ENCODE measurements around the gene GPM6B. TPM values are rescaled to one million over a fixed set of nuclear protein-coding genes. Genes with fewer than 3 reads are reported as not detected.
A peak's percentile ranks its signal among the peaks of the same experiment; 100 is the strongest.

GPM6B gene
- total RNA-seq, 6 donors from 2014 or later: 5.2 to 29.6 (median 21.8) TPM

GRCh38 chrX:13791145-13791544 is 25.7 kb downstream of the GPM6B start:
- 96% methylated on average over 2 of the region's 2 CpGs for WGBS, 2 donors
- ATAC-seq (ENCODE audit: low FRiP score in 2 of 2) (no peak), DNase-seq (no peak)
- no peaks in the 10 kb centered on the region for H3K27me3 ChIP-seq
- H3K4me3 ChIP-seq: no peak overlapping the region
- H3K27ac ChIP-seq: peak overlapping the region in 2 of 4 donors; percentile 54 to 57
- no peaks in the 10 kb centered on the region for H3K9me3 ChIP-seq
- TF ChIP-seq POLR2AphosphoS5 (IDR thresholded peaks at IDR 0.05): no peak
- no peak for TF ChIP-seq EP300 (IDR thresholded peaks at IDR 0.05)
- TF ChIP-seq CTCF (IDR thresholded peaks at IDR 0.05): no peak
- no peak for TF ChIP-seq POLR2A (IDR thresholded peaks at IDR 0.05)
- H3K4me1 ChIP-seq: no peaks in the 10 kb centered on the region
- no peaks in the 10 kb centered on the region for H3K36me3 ChIP-seq

- H3K4me3 ChIP-seq: no peak overlapping the region
- ATAC-seq (ENCODE audit: low FRiP score in 2 of 2): no peak
- H3K9me3 ChIP-seq: no peaks in the 10 kb centered on the region
- WGBS, 2 donors: 67 to 70% methylated on average over 3 to 6 of the region's 6 CpGs
- H3K27me3 ChIP-seq: no peaks in the 10 kb centered on the region
- TF ChIP-seq POLR2A (IDR thresholded peaks at IDR 0.05) (no peak), POLR2AphosphoS5 (IDR thresholded peaks at IDR 0.05) (no peak), CTCF (IDR thresholded peaks at IDR 0.05) (no peak), EP300 (IDR thresholded peaks at IDR 0.05) (no peak)
- no peak for DNase-seq
- no peaks in the 10 kb centered on the region for H3K4me1 ChIP-seq
- no peaks in the 10 kb centered on the region for H3K36me3 ChIP-seq
- peak overlapping the region in 2 of 4 donors; percentile 54 to 57 for H3K27ac ChIP-seq
Observed at GRCh38 chrX:13790206-13791131, 26.4 kb downstream of the GPM6B start.

- no peaks in the 10 kb centered on the region for H3K9me3 ChIP-seq
- TF ChIP-seq CTCF (IDR thresholded peaks at IDR 0.05) (no peak), POLR2AphosphoS5 (IDR thresholded peaks at IDR 0.05) (no peak), POLR2A (IDR thresholded peaks at IDR 0.05) (no peak), EP300 (IDR thresholded peaks at IDR 0.05) (no peak)
- no peaks in the 10 kb centered on the region for H3K27me3 ChIP-seq
- DNase-seq (no peak), ATAC-seq (ENCODE audit: low FRiP score in 2 of 2) (no peak)
- WGBS, 2 donors: 54% methylated on average over 8 of the region's 8 CpGs; no CpG with 5 or more reads in 1 of the 2 donors
- H3K4me1 ChIP-seq: no peaks in the 10 kb centered on the region
- H3K36me3 ChIP-seq: no peaks in the 10 kb centered on the region
- no peak overlapping the region for H3K27ac ChIP-seq
- H3K4me3 ChIP-seq: no peak overlapping the region
Observed at GRCh38 chrX:13786048-13786447, 30.8 kb downstream of the GPM6B start.

- Histone ChIP-seq H3K9me3 (no peaks in the 10 kb centered on the region), H3K27ac (no peak overlapping the region), H3K27me3 (no peaks in the 10 kb centered on the region), H3K36me3 (peaks cover 0 to 7% (median under 1%) of the 10 kb centered on the region in 4 donors), H3K4me1 (no peaks in the 10 kb centered on the region), H3K4me3 (no peak overlapping the region)
- DNase-seq (no peak), ATAC-seq (ENCODE audit: low FRiP score in 2 of 2) (no peak)
- WGBS, 2 donors: 70 to 100% methylated on average over 2 to 7 of the region's 7 CpGs
- no peak for TF ChIP-seq CTCF (IDR thresholded peaks at IDR 0.05)
- TF ChIP-seq POLR2AphosphoS5 (IDR thresholded peaks at IDR 0.05): no peak
- no peak for TF ChIP-seq POLR2A (IDR thresholded peaks at IDR 0.05)
- TF ChIP-seq EP300 (IDR thresholded peaks at IDR 0.05): no peak
Observed at GRCh38 chrX:13780868-13781427, 35.9 kb downstream of the GPM6B start.
